Fibroblast of villous mesenchyme (primary cell): ENCODE data around the gene SLC16A8. TPM values are rescaled to one million over a fixed set of nuclear protein-coding genes. Genes with fewer than 3 reads are reported as not detected.

Experiments used
- DNase-seq: peaks from one replicate; pipeline ENCODE4 v3.0.0-alpha.2; 2010; ENCODE audit warnings: low read depth
- H3K4me3 ChIP-seq: 2 replicates; pipeline ENCODE4 v1.5.1; 2011; ENCODE audit warnings: low read depth, mild to moderate bottlenecking, low read length
- CTCF ChIP-seq: IDR thresholded peaks from 2 replicates; pipeline ENCODE4 v1.5.1; 2012; ENCODE audit warnings: low read depth, mild to moderate bottlenecking, low read length; ENCODE audit not compliant: insufficient read depth
- total RNA-seq: library from RNA; depleted of rRNA; stranded (reverse); fragments of >200 nt; gene quantifications from 2 replicates; pipeline ENCODE4 v1.2.3, GENCODE V29; 2012

SLC16A8 gene
- total RNA-seq, 1 donor = not detected

DNA sequence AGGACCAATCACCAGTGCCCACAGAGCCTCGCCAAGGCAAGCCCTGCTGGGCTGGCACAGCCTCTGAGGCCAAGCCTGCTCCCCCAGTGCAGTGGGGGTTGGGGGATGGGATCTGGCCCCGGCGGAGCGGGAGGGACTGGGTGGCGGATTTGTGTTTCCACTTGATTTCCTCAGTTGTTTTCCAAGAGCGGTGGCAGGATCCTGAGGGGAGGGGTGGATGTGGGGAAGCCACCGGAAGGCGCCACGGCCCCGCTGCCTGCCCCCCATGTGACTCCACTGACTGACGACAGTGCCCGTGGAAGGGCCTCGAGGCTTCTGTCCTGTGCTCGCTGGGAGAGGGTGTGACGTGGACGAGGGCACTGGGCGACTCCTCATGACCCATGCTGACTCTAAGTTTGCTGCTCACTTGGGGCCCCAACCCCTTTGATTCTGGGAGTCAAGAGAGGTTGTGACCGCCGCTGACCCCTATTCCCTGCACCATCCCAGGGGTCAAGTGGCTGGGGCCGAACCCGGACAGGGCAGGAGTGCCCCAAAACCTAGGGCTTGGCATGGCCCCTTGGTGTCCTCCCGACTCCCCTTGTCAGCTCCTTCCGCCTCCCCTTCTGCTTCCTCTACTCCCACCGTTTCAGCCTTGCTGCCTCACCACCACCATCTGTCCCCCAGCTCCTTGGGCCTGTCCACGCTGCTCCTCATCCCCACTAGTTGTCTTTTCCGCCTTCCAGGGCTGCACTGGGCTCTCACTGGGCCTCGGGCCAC lies 50.3 kb downstream of the SLC16A8 start:
- DNase-seq = no peak
- TF ChIP-seq CTCF = no peak
- no peak overlapping the region for H3K4me3 ChIP-seq

DNA sequence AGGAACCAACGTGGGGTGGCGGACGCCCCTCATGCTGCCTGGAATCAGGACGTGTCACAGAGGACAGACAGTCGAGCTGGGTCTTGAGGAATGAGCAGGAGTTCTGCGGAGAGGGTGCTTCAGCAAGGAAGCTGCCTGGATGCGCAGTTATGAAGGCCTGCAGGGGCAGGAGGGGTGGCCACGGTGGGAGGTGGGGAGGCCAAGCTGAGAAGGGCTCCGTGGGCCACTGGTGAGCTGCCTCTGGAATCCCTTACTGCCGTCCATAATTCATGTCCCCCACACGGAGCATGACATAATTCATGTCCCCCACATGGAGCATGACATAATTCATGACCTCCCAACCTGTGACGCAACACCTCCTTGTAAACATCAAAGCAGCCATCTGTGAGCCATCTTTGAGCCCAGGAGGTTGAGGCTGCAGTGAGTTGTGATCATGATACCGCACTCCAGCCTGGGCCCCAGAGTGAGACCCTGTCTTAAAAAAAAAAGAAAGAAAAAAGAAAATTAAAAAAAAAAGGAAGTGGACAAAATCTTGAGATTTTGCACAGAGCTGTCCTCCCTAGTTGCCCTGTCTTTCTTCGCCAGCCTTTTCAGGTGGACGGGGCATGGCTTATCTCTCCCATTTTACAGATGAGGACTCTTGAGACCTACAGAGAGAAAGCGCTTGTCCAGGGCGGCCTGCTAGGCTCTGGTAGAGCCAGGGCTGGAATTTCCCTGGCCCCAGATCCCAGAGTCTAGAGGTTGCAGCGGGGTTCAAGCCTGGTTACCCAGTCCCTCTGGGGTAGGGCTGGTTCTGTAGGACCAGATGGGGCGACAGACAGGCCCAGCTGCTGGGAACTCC lies 51.1 kb downstream of the SLC16A8 start:
- TF ChIP-seq CTCF = no peak
- no peak overlapping the region for H3K4me3 ChIP-seq
- DNase-seq = peak; percentile 94

- no peak for DNase-seq
- no peak overlapping the region for H3K4me3 ChIP-seq
- TF ChIP-seq CTCF = no peak
Observed at GRCh38 chr22:38031491-38031890, 52.5 kb downstream of the SLC16A8 start.

DNA sequence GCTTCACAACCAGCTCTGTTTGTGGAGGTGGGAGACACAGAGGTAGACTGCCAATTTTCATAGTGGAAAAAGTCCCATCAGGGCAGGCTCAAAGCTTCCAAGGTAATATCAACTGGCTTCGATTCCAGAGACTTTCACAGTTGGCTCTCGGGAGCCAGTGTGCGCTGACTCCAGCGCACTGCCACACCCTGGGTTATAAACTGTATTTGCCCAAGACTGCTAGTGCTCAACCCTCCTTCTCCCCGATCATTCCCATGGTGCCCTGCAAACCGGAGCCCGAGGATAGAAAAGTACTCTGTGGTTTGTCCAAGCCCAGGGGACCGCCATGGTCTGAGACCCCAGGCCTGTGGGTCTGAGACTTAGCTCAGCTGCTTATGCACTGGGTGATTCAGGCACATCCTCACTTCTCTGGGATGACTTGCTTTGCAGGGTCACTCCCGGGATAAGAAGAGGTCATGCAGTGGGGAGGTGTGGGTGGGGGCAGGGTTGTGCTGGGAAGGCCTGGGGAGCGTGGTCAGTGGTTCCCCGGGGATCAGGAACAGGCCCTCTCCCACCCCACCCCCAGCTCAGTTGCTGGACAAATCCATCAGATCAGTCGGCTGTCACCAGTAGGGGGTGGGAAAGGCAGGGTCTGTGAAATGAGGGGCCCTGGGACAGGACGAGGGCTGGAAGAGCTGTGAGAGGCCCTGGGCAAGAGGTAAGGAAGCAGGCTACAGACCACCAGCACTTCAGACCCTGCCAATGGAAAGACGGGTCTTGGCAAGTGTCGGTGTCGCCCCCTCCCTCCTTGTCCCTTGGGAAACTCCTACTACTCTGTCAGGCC lies 53.5 kb downstream of the SLC16A8 start:
- DNase-seq = no peak
- no peak for TF ChIP-seq CTCF
- H3K4me3 ChIP-seq = no peak overlapping the region

GRCh38 chr22:38029901-38030300 lies 54.1 kb downstream of the SLC16A8 start:
- DNase-seq = peak; percentile 20
- H3K4me3 ChIP-seq = no peak overlapping the region
- no peak for TF ChIP-seq CTCF

DNA sequence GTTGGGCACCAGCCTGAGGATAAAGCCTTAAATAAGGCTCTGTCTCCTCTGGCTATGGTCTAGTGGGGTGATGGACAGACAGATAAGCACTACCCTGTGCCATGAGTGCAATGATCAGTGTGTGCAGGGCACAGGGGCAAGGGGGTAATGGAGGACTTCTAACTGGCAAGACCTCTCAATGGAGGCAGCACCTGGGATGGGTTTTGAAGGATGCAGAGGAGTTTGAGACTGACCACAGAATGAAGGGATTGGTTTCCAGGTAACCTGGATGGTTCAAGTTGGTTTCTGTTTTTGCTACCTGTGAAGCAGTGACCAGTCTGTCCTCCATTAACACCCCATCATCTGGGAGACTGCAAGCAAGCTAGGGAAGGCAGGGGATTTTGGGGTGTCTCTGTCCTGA lies 54.6 kb downstream of the SLC16A8 start:
- no peak for DNase-seq

More for the DNA sequence above, 54.6 kb downstream of the SLC16A8 start:
- no peak for TF ChIP-seq CTCF
- no peak overlapping the region for H3K4me3 ChIP-seq
